Body of pancreas (tissue), 4 donors: ENCODE measurements around the gene AFG1L. TPM values are rescaled to one million over a fixed set of nuclear protein-coding genes. Genes with fewer than 3 reads are reported as not detected.

ENCODE experiments used
- ATAC-seq: fragments of 150-250 bp; one replicate; pipeline ENCODE4 v1.9.1; 2016
- DNase-seq, 4 donors: peaks; one replicate each; pipeline ENCODE4 v3.0.0-alpha.2; 2019
- H3K27ac ChIP-seq, 4 donors: fragments of 200-600 bp; sonication (generic); 1 replicate in 3 of 4; 2 replicates in 1 of 4; pipeline versions ENCODE4 v1.5.1 to v1.6.1; 2016 to 2019; ENCODE audit warnings: mild to moderate bottlenecking in 1 of 4, mixed read lengths in 1 of 4, moderate library complexity in 1 of 4
- H3K27me3 ChIP-seq, 2 donors: fragments of 200-600 bp; sonication (generic); one replicate each; pipeline ENCODE4 v1.6.0; 2016; ENCODE audit warnings: mild to moderate bottlenecking in 1 of 2
- H3K36me3 ChIP-seq, 2 donors: fragments of 200-600 bp; sonication (generic); replicated peaks in 1 of 2; 2 replicates each; pipeline ENCODE4 v1.5.1; 2016; ENCODE audit warnings: low read depth in 2 of 2; ENCODE audit not compliant: insufficient read depth in 1 of 2
- H3K4me1 ChIP-seq: fragments of 200-600 bp; sonication (generic); one replicate; pipeline ENCODE4 v1.6.0; 2016
- H3K4me3 ChIP-seq, 2 donors: fragments of 200-600 bp; sonication (generic); 1 replicate in 1 of 2; 2 replicates in 1 of 2; pipeline ENCODE4 v1.5.1; 2016 to 2019
- H3K9me3 ChIP-seq, 3 donors: fragments of 200-600 bp; sonication (generic); 1 replicate in 2 of 3; 2 replicates in 1 of 3; pipeline ENCODE4 v1.5.1; 2016
- CTCF ChIP-seq, 7 experiments: fragments of 450-650 bp in 4 of 7; fragments of 200-600 bp in 3 of 7; sonication (generic) in 3 of 7; IDR thresholded peaks; one replicate each; pipeline ENCODE4 v1.5.1; 2016 to 2019; ENCODE audit warnings: antibody characterized with exemption in 7 of 7
- POLR2A ChIP-seq, 3 donors: fragments of 450-650 bp; IDR thresholded peaks; one replicate each; pipeline ENCODE4 v1.6.1; 2016; ENCODE audit warnings: antibody characterized with exemption in 3 of 3, mild to moderate bottlenecking in 2 of 3
- WGBS, 2 donors: methylation state at CpG; one replicate each; pipeline ENCODE4 v1.1.5; 2017; 5-methylcytosine and 5-hydroxymethylcytosine counted together
- intact Hi-C: fragments of 100-400 bp; cut with DNase I; formaldehyde crosslinking; loops from one replicate; pipeline ENCODE4 v1.15.1; 2023
- total RNA-seq, 2 donors: library from RNA; depleted of rRNA; stranded (reverse); fragments of >200 nt; gene quantifications; one replicate each; pipeline ENCODE4 v1.1.0, GENCODE V29; 2016

Gene AFG1L
- total RNA-seq, 2 donors from 2014 or later, result 1.6 to 4.0 TPM

- Histone ChIP-seq H3K36me3 (no peaks in the 10 kb centered on the region), H3K9me3 (no peaks in the 10 kb centered on the region), H3K27ac (no peak overlapping the region), H3K27me3 (no peaks in the 10 kb centered on the region), H3K4me1 (no peaks in the 10 kb centered on the region), H3K4me3 (no peak overlapping the region)
- DNase-seq, result no peak
- no peak for TF ChIP-seq CTCF (IDR thresholded peaks at IDR 0.05)
- TF ChIP-seq POLR2A (IDR thresholded peaks at IDR 0.05), result no peak
- intact Hi-C loops, result no loop called here
- 96 to 98% methylated on average over 6 of the region's 6 CpGs for WGBS, 2 donors
- no peak for ATAC-seq
These were observed 126.5 kb downstream of the AFG1L start for GRCh38 chr6:108421366-108421765.

- ATAC-seq, result no peak
- H3K27me3 ChIP-seq, result no peaks in the 10 kb centered on the region
- WGBS, 2 donors, result 86 to 93% methylated on average over 1 of the region's 1 CpG
These were observed 129.3 kb downstream of the AFG1L start for GRCh38 chr6:108423982-108424705.

GRCh38 chr6:108425428-108425827 lies 130.6 kb downstream of the AFG1L start:
- H3K27ac ChIP-seq, result no peak overlapping the region
- H3K4me3 ChIP-seq, result no peak overlapping the region
- DNase-seq (no peak), ATAC-seq (no peak)
- 95 to 100% methylated on average over 2 of the region's 2 CpGs for WGBS, 2 donors
- intact Hi-C loops, result no loop called here
- no peaks in the 10 kb centered on the region for H3K27me3 ChIP-seq
- TF ChIP-seq POLR2A (IDR thresholded peaks at IDR 0.05), result no peak
- TF ChIP-seq CTCF (IDR thresholded peaks at IDR 0.05), result no peak
- no peaks in the 10 kb centered on the region for H3K4me1 ChIP-seq
- H3K36me3 ChIP-seq, result no peaks in the 10 kb centered on the region
- no peaks in the 10 kb centered on the region for H3K9me3 ChIP-seq

More at GRCh38 chr6:108423982-108424705, 129.3 kb downstream of the AFG1L start:
- no peak overlapping the region for H3K27ac ChIP-seq
- intact Hi-C loops, result no loop called here
- TF ChIP-seq CTCF (IDR thresholded peaks at IDR 0.05) (no peak), POLR2A (IDR thresholded peaks at IDR 0.05) (no peak)
- H3K36me3 ChIP-seq, result no peaks in the 10 kb centered on the region
- no peaks in the 10 kb centered on the region for H3K4me1 ChIP-seq
- no peak overlapping the region for H3K4me3 ChIP-seq
- no peak for DNase-seq
- H3K9me3 ChIP-seq, result no peaks in the 10 kb centered on the region

- H3K36me3 ChIP-seq, result no peaks in the 10 kb centered on the region
- no peak for ATAC-seq
- intact Hi-C loops, result no loop called here
- TF ChIP-seq CTCF (IDR thresholded peaks at IDR 0.05), result no peak
- TF ChIP-seq POLR2A (IDR thresholded peaks at IDR 0.05), result no peak
- DNase-seq, result no peak
- no peak overlapping the region for H3K27ac ChIP-seq
- H3K4me1 ChIP-seq, result no peaks in the 10 kb centered on the region
- no peaks in the 10 kb centered on the region for H3K27me3 ChIP-seq
- no peaks in the 10 kb centered on the region for H3K9me3 ChIP-seq
- no peak overlapping the region for H3K4me3 ChIP-seq
- 93 to 96% methylated on average over 2 of the region's 2 CpGs for WGBS, 2 donors
These were observed 137.3 kb downstream of the AFG1L start for GRCh38 chr6:108432143-108432542.

GRCh38 chr6:108432792-108433191 lies 137.9 kb downstream of the AFG1L start:
- H3K27ac ChIP-seq, result no peak overlapping the region
- ATAC-seq, result no peak
- H3K36me3 ChIP-seq, result no peaks in the 10 kb centered on the region
- H3K4me1 ChIP-seq, result no peaks in the 10 kb centered on the region
- intact Hi-C loops, result no loop called here
- 67 to 70% methylated on average over 3 of the region's 3 CpGs for WGBS, 2 donors
- DNase-seq, result no peak
- TF ChIP-seq POLR2A (IDR thresholded peaks at IDR 0.05) (no peak), CTCF (IDR thresholded peaks at IDR 0.05) (no peak)
- H3K27me3 ChIP-seq, result no peaks in the 10 kb centered on the region
- no peaks in the 10 kb centered on the region for H3K9me3 ChIP-seq
- H3K4me3 ChIP-seq, result no peak overlapping the region
